ENCODE data around the gene ABCB6. TPM values are rescaled to one million over a fixed set of nuclear protein-coding genes. Genes with fewer than 3 reads are reported as not detected.
"Not testable (repeated sequence)": the region's sequence is repeated elsewhere in the genome, so short reads cannot be mapped to it uniquely, and the experiment has no call there.

Gene ABCB6
- total and polyA plus RNA-seq, 7 donors = 24.4 to 64.9 (median 42.2) TPM

DNA sequence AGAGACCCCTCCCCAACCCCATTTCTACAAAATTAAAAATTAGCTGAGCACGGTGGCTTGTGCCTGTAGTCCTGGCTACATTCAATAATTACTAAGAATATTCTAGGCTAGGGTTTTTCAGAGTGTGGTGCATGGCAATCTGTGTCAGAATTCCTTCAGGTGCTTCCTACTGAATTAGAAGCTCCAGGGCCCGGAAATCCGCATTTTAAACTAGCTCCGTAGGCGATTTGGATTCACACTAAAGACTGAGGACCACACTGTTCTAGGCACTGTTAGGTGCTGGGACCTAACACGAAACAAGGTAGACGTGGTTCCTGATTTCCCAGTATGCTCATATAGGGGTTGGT, 12.8 kb downstream of the ABCB6 start:
- ATAC-seq (no peak), DNase-seq (no peak)
- Histone ChIP-seq H3K27me3 (ENCODE audit: insufficient read depth in 3 of 3, low read length in 2 of 3) (no peaks in the 10 kb centered on the region), H3K4me3 (peak overlapping the region; percentile 75), H3K36me3 (ENCODE audit: insufficient read depth in 1 of 2, low read depth in 1 of 2) (peaks cover 3 to 35% of the 10 kb centered on the region in 2 donors), H3K4me1 (peaks cover 15% of the 10 kb centered on the region), H3K9me3 (no peaks in the 10 kb centered on the region), H3K27ac (peak overlapping the region; percentile 91)
- 18 to 23% (median 19%) methylated on average over 7 of the region's 7 CpGs for WGBS, 3 donors
- intact Hi-C loops (cut with DNase I) = loop anchor here in 1 of 2 donors (1.0 kb wide), 1 partner anchor 28 kb away; the partner anchor contains the start of gene RETREG2
- TF ChIP-seq, protein P1, sequence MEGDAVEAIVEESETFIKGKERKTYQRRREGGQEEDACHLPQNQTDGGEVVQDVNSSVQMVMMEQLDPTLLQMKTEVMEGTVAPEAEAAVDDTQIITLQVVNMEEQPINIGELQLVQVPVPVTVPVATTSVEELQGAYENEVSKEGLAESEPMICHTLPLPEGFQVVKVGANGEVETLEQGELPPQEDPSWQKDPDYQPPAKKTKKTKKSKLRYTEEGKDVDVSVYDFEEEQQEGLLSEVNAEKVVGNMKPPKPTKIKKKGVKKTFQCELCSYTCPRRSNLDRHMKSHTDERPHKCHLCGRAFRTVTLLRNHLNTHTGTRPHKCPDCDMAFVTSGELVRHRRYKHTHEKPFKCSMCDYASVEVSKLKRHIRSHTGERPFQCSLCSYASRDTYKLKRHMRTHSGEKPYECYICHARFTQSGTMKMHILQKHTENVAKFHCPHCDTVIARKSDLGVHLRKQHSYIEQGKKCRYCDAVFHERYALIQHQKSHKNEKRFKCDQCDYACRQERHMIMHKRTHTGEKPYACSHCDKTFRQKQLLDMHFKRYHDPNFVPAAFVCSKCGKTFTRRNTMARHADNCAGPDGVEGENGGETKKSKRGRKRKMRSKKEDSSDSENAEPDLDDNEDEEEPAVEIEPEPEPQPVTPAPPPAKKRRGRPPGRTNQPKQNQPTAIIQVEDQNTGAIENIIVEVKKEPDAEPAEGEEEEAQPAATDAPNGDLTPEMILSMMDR (IDR thresholded peaks at IDR 0.05) = no peak

DNA sequence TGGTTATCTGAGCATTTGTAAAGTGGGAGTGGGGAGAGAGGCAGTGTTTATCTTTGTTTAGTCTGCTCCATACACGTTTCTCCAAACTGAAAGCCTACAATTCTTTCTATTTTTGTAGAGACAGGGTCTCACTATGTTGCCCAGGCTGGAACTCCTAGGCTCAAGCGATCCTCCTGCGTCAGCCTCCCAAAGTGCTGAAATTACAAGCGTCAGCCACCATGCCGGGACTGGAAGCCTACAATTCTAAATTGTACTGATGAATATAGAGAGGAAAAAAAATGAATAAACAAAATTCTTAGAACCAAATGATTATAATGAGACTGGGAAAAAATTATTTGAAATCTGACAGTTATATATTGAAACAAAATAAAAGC, 13.6 kb downstream of the ABCB6 start:
- WGBS, 3 donors = 83 to 89% (median 86%) methylated on average over 5 of the region's 5 CpGs
- intact Hi-C loops (cut with DNase I) = no loop called here

DNA sequence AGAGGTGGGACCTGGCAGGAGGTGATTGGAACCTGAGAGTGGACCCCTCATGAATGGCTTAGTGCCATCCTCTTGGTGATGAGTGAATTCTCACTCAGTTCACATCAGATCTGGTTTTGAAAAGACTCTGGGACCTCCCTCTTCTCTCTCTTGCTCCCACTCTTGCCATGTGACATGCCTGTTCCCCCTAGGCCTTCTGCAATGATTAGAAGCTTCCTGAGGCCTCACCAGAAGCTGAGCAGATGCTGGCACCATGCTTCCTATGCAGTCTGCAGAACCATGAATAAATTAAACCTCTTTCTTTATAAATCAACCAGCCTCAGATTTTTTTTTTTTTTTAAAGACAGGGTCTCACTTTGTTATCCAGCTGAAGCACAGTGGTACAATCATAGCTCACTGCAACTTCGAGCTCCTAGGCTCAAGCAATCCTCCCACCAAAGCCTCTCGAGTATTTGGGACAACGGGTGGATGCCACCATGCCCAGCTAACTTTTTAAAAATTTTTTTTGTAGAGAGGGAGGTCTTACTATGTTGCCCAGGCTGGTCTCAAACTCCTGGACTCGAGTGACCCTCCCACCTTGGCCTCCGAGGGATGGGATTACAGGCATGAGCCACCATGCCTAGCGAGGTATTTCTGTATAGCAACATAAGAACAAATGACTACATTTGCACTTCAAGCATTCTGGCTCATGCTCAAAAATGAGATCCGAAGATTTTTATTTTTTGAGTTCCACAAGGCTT, 14.2 kb downstream of the ABCB6 start:
- H3K9me3 ChIP-seq = no peaks in the 10 kb centered on the region
- no peak overlapping the region for H3K27ac ChIP-seq
- peaks cover 0 to 3% (median 0%) of the 10 kb centered on the region in 3 donors for H3K27me3 ChIP-seq (ENCODE audit: insufficient read depth in 3 of 3, low read length in 2 of 3)
- ATAC-seq (no peak), DNase-seq (no peak)
- intact Hi-C loops (cut with DNase I) = no loop called here
- WGBS, 3 donors = 85 to 87% (median 85%) methylated on average over 7 of the region's 7 CpGs
- TF ChIP-seq, protein P1 (IDR thresholded peaks at IDR 0.05) = no peak
- H3K4me3 ChIP-seq = no peak overlapping the region
- H3K4me1 ChIP-seq = peaks cover 15% of the 10 kb centered on the region
- H3K36me3 ChIP-seq (ENCODE audit: insufficient read depth in 1 of 2, low read depth in 1 of 2) = peaks cover under 1 to 21% of the 10 kb centered on the region in 2 donors

More for the DNA sequence above, 13.6 kb downstream of the ABCB6 start:
- DNase-seq (no peak), ATAC-seq (no peak)
- H3K36me3 ChIP-seq (ENCODE audit: insufficient read depth in 1 of 2, low read depth in 1 of 2) = peaks cover 3 to 27% of the 10 kb centered on the region in 2 donors
- H3K4me3 ChIP-seq = no peak overlapping the region
- H3K27me3 ChIP-seq (ENCODE audit: insufficient read depth in 3 of 3, low read length in 2 of 3) = no peaks in the 10 kb centered on the region
- peaks cover 15% of the 10 kb centered on the region for H3K4me1 ChIP-seq
- TF ChIP-seq, protein P1 (IDR thresholded peaks at IDR 0.05) = no peak
- H3K27ac ChIP-seq = no peak overlapping the region
- H3K9me3 ChIP-seq = no peaks in the 10 kb centered on the region

DNA sequence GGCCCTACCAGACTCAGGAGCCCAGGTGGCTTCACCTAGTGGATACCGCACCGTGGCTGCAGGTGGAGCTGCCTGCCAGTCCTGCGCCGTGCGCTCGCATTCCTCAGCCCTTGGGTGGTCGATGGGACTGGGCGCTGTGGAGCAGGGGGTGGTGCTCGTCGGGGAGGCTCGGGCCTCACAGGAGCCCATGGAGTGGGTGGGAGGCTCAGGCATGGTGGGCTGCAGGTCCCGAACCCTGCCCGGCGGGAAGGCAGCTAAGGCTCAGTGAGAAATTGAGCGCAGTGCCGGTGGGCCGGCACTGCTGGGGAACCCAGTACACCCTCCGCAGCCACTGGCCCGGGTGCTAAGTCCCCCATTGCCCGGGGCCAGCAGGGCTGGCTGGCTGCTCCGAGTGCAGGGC, 17.4 kb downstream of the ABCB6 start:
- H3K4me1 ChIP-seq; ATAC-seq; H3K9me3 ChIP-seq; H3K4me3 ChIP-seq; H3K27me3 ChIP-seq (ENCODE audit: insufficient read depth in 3 of 3, low read length in 2 of 3); H3K36me3 ChIP-seq (ENCODE audit: insufficient read depth in 1 of 2, low read depth in 1 of 2); DNase-seq; intact Hi-C loops (cut with DNase I); H3K27ac ChIP-seq: not testable (repeated sequence)
- 88 to 93% (median 89%) methylated on average over 17 to 18 of the region's 21 CpGs for WGBS, 3 donors

DNA sequence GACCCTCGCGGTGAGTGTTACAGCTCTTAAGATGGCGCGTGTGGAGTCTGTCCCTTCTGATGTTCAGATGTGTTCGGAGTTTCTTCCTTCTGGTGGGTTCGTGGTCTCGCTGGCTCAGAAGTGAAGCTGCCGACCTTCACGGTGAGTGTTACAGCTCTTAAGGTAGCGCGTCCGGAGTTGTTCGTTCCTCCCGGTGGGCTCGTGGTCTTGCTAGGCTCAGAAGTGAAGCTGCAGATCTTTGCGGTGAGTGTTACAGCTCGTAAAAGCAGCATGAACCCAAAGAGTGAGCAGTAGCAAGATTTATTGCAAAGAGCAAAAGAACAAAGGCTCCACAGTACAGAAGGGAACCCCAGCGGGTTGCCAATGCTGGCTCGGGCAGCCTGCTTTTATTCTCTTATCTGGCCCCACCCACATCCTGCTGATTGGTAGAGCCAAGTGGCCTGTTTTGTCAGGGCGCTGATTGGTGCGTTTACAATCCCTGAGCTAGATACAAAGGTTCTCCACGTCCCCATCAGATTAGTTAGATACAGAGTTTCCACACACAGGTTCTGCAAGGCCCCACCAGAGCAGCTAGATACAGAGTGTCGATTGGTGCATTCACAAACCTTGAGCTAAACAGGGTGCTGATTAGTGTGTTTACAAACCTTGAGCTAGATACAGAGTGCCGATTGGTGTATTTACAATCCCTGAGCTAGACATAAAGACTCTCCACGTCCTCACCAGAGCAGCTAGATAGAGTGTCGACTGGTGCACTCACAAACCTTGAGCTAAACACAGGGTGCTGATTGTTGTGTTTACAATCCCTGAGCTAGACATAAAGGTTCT, 18.0 kb downstream of the ABCB6 start:
- H3K27me3 ChIP-seq (ENCODE audit: insufficient read depth in 3 of 3, low read length in 2 of 3); H3K36me3 ChIP-seq (ENCODE audit: insufficient read depth in 1 of 2, low read depth in 1 of 2); H3K4me3 ChIP-seq; H3K9me3 ChIP-seq; ATAC-seq; DNase-seq; H3K4me1 ChIP-seq; H3K27ac ChIP-seq; intact Hi-C loops (cut with DNase I): not testable (repeated sequence)
- 55 to 57% (median 56%) methylated on average over 24 of the region's 26 CpGs for WGBS, 3 donors

Data from psoas muscle (tissue), 8 donors.